ENCODE measurements around the gene SUSD5. TPM values are rescaled to one million over a fixed set of nuclear protein-coding genes. Genes with fewer than 3 reads are reported as not detected.

The SUSD5 gene
- total RNA-seq, 1 donor from 2014 or later = 3.1 TPM

DNA sequence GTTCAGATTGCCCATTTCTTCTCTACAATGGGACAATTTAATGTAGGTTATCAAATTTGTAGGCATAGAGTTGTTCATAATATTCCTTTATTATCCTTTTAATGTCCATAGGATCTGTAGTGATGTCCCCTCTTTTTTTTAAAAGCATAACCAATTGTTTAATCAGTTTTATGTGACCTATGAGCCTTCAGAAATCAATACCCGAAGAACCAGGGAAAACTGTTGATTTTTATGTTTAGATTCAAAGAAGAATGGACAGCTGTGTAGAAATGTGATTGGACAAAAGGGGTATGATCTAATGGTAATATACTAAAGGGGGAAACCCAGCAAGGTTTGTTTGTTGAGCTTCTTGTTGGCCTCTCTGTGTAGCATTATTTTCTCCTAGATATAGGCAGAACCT lies 39.5 kb downstream of the SUSD5 start:
- Histone ChIP-seq H4K20me1 (ENCODE audit: low read depth) (no peaks in the 10 kb centered on the region), H3K27ac (no peak overlapping the region), H3K27me3 (no peaks in the 10 kb centered on the region), H3K4me3 (no peak overlapping the region), H3K4me1 (no peaks in the 10 kb centered on the region), H3F3A (ENCODE audit: low read depth) (no peaks in the 10 kb centered on the region), H3K9me3 (ENCODE audit: low read depth) (no peaks in the 10 kb centered on the region), H3K9ac (no peak overlapping the region), H3K36me3 (no peaks in the 10 kb centered on the region), H3K4me2 (no peak overlapping the region), H3K79me2 (ENCODE audit: low read depth) (no peaks in the 10 kb centered on the region), H2AFZ (replicated peaks) (no peak overlapping the region)
- Mint-ChIP-seq H3K27ac (no peak overlapping the region), H3K9me3 (peaks cover 5% of the 10 kb centered on the region), H3K27me3 (ENCODE audit: insufficient read depth, low read depth) (no peaks in the 10 kb centered on the region), H3K4me1 (no peaks in the 10 kb centered on the region), H3K36me3 (no peaks in the 10 kb centered on the region), H3K4me3 (no peak overlapping the region)
- TF ChIP-seq EZH2 (IDR thresholded peaks at IDR 0.05) (no peak), EZH2phosphoT487 (IDR thresholded peaks at IDR 0.05) (no peak)
- TF ChIP-seq, protein P1, sequence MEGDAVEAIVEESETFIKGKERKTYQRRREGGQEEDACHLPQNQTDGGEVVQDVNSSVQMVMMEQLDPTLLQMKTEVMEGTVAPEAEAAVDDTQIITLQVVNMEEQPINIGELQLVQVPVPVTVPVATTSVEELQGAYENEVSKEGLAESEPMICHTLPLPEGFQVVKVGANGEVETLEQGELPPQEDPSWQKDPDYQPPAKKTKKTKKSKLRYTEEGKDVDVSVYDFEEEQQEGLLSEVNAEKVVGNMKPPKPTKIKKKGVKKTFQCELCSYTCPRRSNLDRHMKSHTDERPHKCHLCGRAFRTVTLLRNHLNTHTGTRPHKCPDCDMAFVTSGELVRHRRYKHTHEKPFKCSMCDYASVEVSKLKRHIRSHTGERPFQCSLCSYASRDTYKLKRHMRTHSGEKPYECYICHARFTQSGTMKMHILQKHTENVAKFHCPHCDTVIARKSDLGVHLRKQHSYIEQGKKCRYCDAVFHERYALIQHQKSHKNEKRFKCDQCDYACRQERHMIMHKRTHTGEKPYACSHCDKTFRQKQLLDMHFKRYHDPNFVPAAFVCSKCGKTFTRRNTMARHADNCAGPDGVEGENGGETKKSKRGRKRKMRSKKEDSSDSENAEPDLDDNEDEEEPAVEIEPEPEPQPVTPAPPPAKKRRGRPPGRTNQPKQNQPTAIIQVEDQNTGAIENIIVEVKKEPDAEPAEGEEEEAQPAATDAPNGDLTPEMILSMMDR (IDR thresholded peaks at IDR 0.05) = no peak
- DNase-seq (ENCODE audit: low spot score) = no peak

GRCh38 chr3:33174711-33175414 lies 43.7 kb downstream of the SUSD5 start:
- H3F3A ChIP-seq (ENCODE audit: low read depth) = no peaks in the 10 kb centered on the region
- peaks cover 5% of the 10 kb centered on the region for H3K9me3 Mint-ChIP-seq
- no peak overlapping the region for H3K27ac ChIP-seq
- no peaks in the 10 kb centered on the region for H3K4me1 Mint-ChIP-seq
- H3K9me3 ChIP-seq (ENCODE audit: low read depth) = no peaks in the 10 kb centered on the region
- no peak overlapping the region for H3K4me3 Mint-ChIP-seq
- no peaks in the 10 kb centered on the region for H3K4me1 ChIP-seq
- H2AFZ ChIP-seq (replicated peaks) = no peak overlapping the region
- H3K27me3 Mint-ChIP-seq (ENCODE audit: insufficient read depth, low read depth) = no peaks in the 10 kb centered on the region
- H3K79me2 ChIP-seq (ENCODE audit: low read depth) = no peaks in the 10 kb centered on the region
- no peaks in the 10 kb centered on the region for H3K27me3 ChIP-seq
- no peaks in the 10 kb centered on the region for H4K20me1 ChIP-seq (ENCODE audit: low read depth)
- H3K36me3 ChIP-seq = no peaks in the 10 kb centered on the region
- DNase-seq (ENCODE audit: low spot score) = no peak
- H3K4me3 ChIP-seq = no peak overlapping the region
- TF ChIP-seq, protein P1 (IDR thresholded peaks at IDR 0.05) = no peak
- TF ChIP-seq EZH2 (IDR thresholded peaks at IDR 0.05) = no peak
- TF ChIP-seq EZH2phosphoT487 (IDR thresholded peaks at IDR 0.05) = no peak
- no peak overlapping the region for H3K27ac Mint-ChIP-seq
- H3K4me2 ChIP-seq = no peak overlapping the region
- H3K9ac ChIP-seq = no peak overlapping the region
- no peaks in the 10 kb centered on the region for H3K36me3 Mint-ChIP-seq

GRCh38 chr3:33174095-33174494 lies 44.5 kb downstream of the SUSD5 start:
- Mint-ChIP-seq H3K36me3 (no peaks in the 10 kb centered on the region), H3K27ac (no peak overlapping the region), H3K9me3 (peaks cover 5% of the 10 kb centered on the region), H3K4me1 (no peaks in the 10 kb centered on the region), H3K4me3 (no peak overlapping the region), H3K27me3 (ENCODE audit: insufficient read depth, low read depth) (no peaks in the 10 kb centered on the region)
- Histone ChIP-seq H2AFZ (replicated peaks) (no peak overlapping the region), H3K9me3 (ENCODE audit: low read depth) (no peaks in the 10 kb centered on the region), H3K9ac (no peak overlapping the region), H4K20me1 (ENCODE audit: low read depth) (no peaks in the 10 kb centered on the region), H3K27ac (no peak overlapping the region), H3K4me1 (no peaks in the 10 kb centered on the region), H3K36me3 (no peaks in the 10 kb centered on the region), H3K4me3 (no peak overlapping the region), H3K79me2 (ENCODE audit: low read depth) (no peaks in the 10 kb centered on the region), H3F3A (ENCODE audit: low read depth) (no peaks in the 10 kb centered on the region), H3K27me3 (no peaks in the 10 kb centered on the region), H3K4me2 (no peak overlapping the region)
- no peak for DNase-seq (ENCODE audit: low spot score)
- no peak for TF ChIP-seq EZH2 (IDR thresholded peaks at IDR 0.05)
- TF ChIP-seq EZH2phosphoT487 (IDR thresholded peaks at IDR 0.05) = no peak
- TF ChIP-seq, protein P1 (IDR thresholded peaks at IDR 0.05) = no peak

Data from neural progenitor cell (in vitro differentiated cells).